ENCODE results near the gene DDX27. TPM values are rescaled to one million over a fixed set of nuclear protein-coding genes. Genes with fewer than 3 reads are reported as not detected.

The DDX27 gene
- polyA plus RNA-seq, 1 of the 3 experiments (the other 2 are of a cell fraction), result 51.9 TPM

GRCh38 chr20:49278036-49278817, 59.0 kb downstream of the DDX27 start, which contains the start of gene ZNFX1:
Gene ZNFX1 (minus strand): TSS chr20:49278057. CDS start chr20:49275839, 2,218 bp downstream.
- CTCF ChIA-PET, result no interaction called here
- no peaks in the 10 kb centered on the region for H3K27me3 ChIP-seq (ENCODE audit: insufficient read depth)

More at GRCh38 chr20:49278036-49278817, 59.0 kb downstream of the DDX27 start, which contains the start of gene ZNFX1:
- 0% methylated on average over 1 of the region's 80 CpGs for WGBS (ENCODE audit: low lambda C conversion rate)
- H3K4me3 ChIP-seq (ENCODE audit: low read depth in 2 of 2, low read length in 1 of 2), result peak within 1 kb of the TSS; percentile 65 to 90
- H3K4me1 ChIP-seq (ENCODE audit: control insufficient read depth in 1 of 2, insufficient read depth in 2 of 2, low read depth in 1 of 2, low read length in 1 of 2), result peaks cover 17 to 18% of the 10 kb centered on the region in 2 experiments
- peak; percentile 96 for DNase-seq
- peak within 1 kb of the TSS; percentile 96 for H3K9ac ChIP-seq
- TF ChIP-seq, protein P1, sequence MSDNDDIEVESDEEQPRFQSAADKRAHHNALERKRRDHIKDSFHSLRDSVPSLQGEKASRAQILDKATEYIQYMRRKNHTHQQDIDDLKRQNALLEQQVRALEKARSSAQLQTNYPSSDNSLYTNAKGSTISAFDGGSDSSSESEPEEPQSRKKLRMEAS (IDR thresholded peaks at IDR 0.05; ENCODE audit: low read depth), result peak; percentile 86
- TF ChIP-seq YY1 (IDR thresholded peaks at IDR 0.05; ENCODE audit: low read depth), result peak; percentile 91
- TF ChIP-seq, protein P2, sequence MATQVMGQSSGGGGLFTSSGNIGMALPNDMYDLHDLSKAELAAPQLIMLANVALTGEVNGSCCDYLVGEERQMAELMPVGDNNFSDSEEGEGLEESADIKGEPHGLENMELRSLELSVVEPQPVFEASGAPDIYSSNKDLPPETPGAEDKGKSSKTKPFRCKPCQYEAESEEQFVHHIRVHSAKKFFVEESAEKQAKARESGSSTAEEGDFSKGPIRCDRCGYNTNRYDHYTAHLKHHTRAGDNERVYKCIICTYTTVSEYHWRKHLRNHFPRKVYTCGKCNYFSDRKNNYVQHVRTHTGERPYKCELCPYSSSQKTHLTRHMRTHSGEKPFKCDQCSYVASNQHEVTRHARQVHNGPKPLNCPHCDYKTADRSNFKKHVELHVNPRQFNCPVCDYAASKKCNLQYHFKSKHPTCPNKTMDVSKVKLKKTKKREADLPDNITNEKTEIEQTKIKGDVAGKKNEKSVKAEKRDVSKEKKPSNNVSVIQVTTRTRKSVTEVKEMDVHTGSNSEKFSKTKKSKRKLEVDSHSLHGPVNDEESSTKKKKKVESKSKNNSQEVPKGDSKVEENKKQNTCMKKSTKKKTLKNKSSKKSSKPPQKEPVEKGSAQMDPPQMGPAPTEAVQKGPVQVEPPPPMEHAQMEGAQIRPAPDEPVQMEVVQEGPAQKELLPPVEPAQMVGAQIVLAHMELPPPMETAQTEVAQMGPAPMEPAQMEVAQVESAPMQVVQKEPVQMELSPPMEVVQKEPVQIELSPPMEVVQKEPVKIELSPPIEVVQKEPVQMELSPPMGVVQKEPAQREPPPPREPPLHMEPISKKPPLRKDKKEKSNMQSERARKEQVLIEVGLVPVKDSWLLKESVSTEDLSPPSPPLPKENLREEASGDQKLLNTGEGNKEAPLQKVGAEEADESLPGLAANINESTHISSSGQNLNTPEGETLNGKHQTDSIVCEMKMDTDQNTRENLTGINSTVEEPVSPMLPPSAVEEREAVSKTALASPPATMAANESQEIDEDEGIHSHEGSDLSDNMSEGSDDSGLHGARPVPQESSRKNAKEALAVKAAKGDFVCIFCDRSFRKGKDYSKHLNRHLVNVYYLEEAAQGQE (IDR thresholded peaks at IDR 0.05; ENCODE audit: low read depth, low read length), result peak; percentile 78
- no peak for TF ChIP-seq FOXM1 (IDR thresholded peaks at IDR 0.05; ENCODE audit: low read depth)
- TF ChIP-seq EP300 (IDR thresholded peaks at IDR 0.05; ENCODE audit: borderline replicate concordance in 1 of 2, low read depth in 1 of 2, low read length in 1 of 2), result 0 out of 4 replicates have a peak, but pooled peaks of 1 of the 2 experiments have one; percentile 1
- peak; percentile 100 for TF ChIP-seq TAF1 (IDR thresholded peaks at IDR 0.05; ENCODE audit: borderline replicate concordance, low read depth, low read length)
- TF ChIP-seq RXRA (IDR thresholded peaks at IDR 0.05; ENCODE audit: borderline replicate concordance, low read depth), result no peak
- peak; percentile 88 for TF ChIP-seq NRF1 (IDR thresholded peaks at IDR 0.05; ENCODE audit: low read depth, low read length)
- peak; percentile 96 for TF ChIP-seq SIN3A (IDR thresholded peaks at IDR 0.05; ENCODE audit: borderline replicate concordance, low read depth, low read length)
- peak; percentile 66 for TF ChIP-seq ELF1 (IDR thresholded peaks at IDR 0.05)
- TF ChIP-seq MXI1 (IDR thresholded peaks at IDR 0.05; ENCODE audit: low read depth, low read length), result peak; percentile 60
- TF ChIP-seq POLR2AphosphoS5 (IDR thresholded peaks at IDR 0.05; ENCODE audit: low read depth, low read length), result peak; percentile 100
- no peak for TF ChIP-seq FOXJ3 (CRISPR knock-in tag; IDR thresholded peaks at IDR 0.05)
- peak; percentile 54 for TF ChIP-seq CHD2 (IDR thresholded peaks at IDR 0.05; ENCODE audit: low read length, partially characterized antibody)
- 0 out of 2 replicates have a peak, but pooled peaks have one; percentile 36 for TF ChIP-seq NFIC (IDR thresholded peaks at IDR 0.05; ENCODE audit: borderline replicate concordance)
- peak within 1 kb of the TSS; percentile 89 for H3K4me2 ChIP-seq
- no peaks in the 10 kb centered on the region for H3K9me2 ChIP-seq
- peak within 1 kb of the TSS; percentile 86 for H2AFZ ChIP-seq (ENCODE audit: low read depth)
- POLR2A ChIA-PET, result interaction anchor here (0.6 to 1.0 kb wide), 7 partner anchors 10 to 32 kb away, joined by 3 to 9 read pairs (median 3); no protein-coding TSS in a partner anchor
- peaks cover 52% of the 10 kb centered on the region for H4K20me1 ChIP-seq (ENCODE audit: insufficient read depth)
- H3K36me3 ChIP-seq (replicated peaks in 1 of 2; ENCODE audit: control insufficient read depth in 1 of 2, insufficient read depth in 2 of 2, low read length in 1 of 2), result peaks cover 47 to 69% of the 10 kb centered on the region in 2 experiments
- peaks cover 94% of the 10 kb centered on the region for H3K79me2 ChIP-seq (ENCODE audit: insufficient read depth)
- peaks cover 11% of the 10 kb centered on the region; the same call in 1 of the 2 replicates for H3K9me3 ChIP-seq
- H3F3A ChIP-seq (replicated peaks; ENCODE audit: insufficient read depth), result peaks cover 60% of the 10 kb centered on the region
- peak within 1 kb of the TSS; percentile 95 for H3K27ac ChIP-seq (ENCODE audit: low read depth in 2 of 2, low read length in 1 of 2)
